ENCODE results near the gene ITPR3.

ITPR3 gene

GRCh38 chr6:33725891-33726673 lies 105.0 kb downstream of the ITPR3 start:
- H3K36me3 ChIP-seq (ENCODE audit: insufficient read depth, low read length): no peaks in the 10 kb centered on the region
- H3K4me2 ChIP-seq (ENCODE audit: low read length): no peak overlapping the region
- TF ChIP-seq EZH2 (IDR thresholded peaks at IDR 0.05; ENCODE audit: borderline replicate concordance, low read length) (no peak), CTCF (IDR thresholded peaks at IDR 0.05; ENCODE audit: low read length) (no peak)
- no peak overlapping the region for H3K4me3 ChIP-seq (ENCODE audit: low read depth, low read length, poor library complexity, severe bottlenecking)
- H3K79me2 ChIP-seq (ENCODE audit: insufficient read depth, low read length): no peaks in the 10 kb centered on the region
- peaks cover 4% of the 10 kb centered on the region; the same call in 1 of the 2 replicates for H3K27me3 ChIP-seq (ENCODE audit: insufficient read depth, low read length)
- no peaks in the 10 kb centered on the region for H3K9me2 ChIP-seq (ENCODE audit: low read depth, low read length)
- no peak overlapping the region for H3K9ac ChIP-seq (ENCODE audit: low read length)
- no peaks in the 10 kb centered on the region for H3K9me3 ChIP-seq (ENCODE audit: low read length)
- H3K27ac ChIP-seq (ENCODE audit: low read depth, low read length, poor library complexity, severe bottlenecking): no peak overlapping the region
- no peak overlapping the region for H2AFZ ChIP-seq (ENCODE audit: low read length)
- H4K20me1 ChIP-seq (ENCODE audit: insufficient read depth, low read length): no peaks in the 10 kb centered on the region
- no peaks in the 10 kb centered on the region for H3K4me1 ChIP-seq (ENCODE audit: insufficient read depth, low read length, severe bottlenecking)
- H3F3A ChIP-seq (ENCODE audit: insufficient read depth, low read length): no peaks in the 10 kb centered on the region

DNA sequence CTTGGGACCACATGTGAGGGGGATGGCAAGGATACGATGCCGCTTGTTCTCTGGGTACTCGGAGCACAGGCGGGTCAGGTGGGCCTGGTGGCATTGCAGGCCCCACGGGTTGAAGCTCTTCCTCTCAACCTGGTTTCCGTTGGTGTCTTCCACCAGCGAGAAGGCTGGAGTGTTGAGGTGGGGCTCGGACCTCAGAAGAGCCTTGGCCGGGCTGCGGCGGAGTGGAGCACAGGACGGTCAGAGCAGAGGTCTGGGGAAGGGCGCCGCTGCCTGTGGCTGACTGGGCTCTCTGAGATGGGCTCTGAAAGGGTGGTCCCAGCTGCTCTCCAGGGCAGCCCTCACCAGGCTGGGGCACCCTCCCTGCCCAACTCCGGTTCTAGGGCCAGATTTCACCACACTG lies 105.6 kb downstream of the ITPR3 start:
- no peaks in the 10 kb centered on the region for H3K36me3 ChIP-seq (ENCODE audit: insufficient read depth, low read length)
- H3K79me2 ChIP-seq (ENCODE audit: insufficient read depth, low read length): no peaks in the 10 kb centered on the region
- H3K4me2 ChIP-seq (ENCODE audit: low read length): no peak overlapping the region
- no peaks in the 10 kb centered on the region for H3K9me3 ChIP-seq (ENCODE audit: low read length)
- no peak overlapping the region for H3K4me3 ChIP-seq (ENCODE audit: low read depth, low read length, poor library complexity, severe bottlenecking)
- no peak overlapping the region for H3K9ac ChIP-seq (ENCODE audit: low read length)
- H3K9me2 ChIP-seq (ENCODE audit: low read depth, low read length): no peaks in the 10 kb centered on the region
- H3K27ac ChIP-seq (ENCODE audit: low read depth, low read length, poor library complexity, severe bottlenecking): no peak overlapping the region
- H4K20me1 ChIP-seq (ENCODE audit: insufficient read depth, low read length): no peaks in the 10 kb centered on the region
- H3K4me1 ChIP-seq (ENCODE audit: insufficient read depth, low read length, severe bottlenecking): no peaks in the 10 kb centered on the region
- no peak overlapping the region for H2AFZ ChIP-seq (ENCODE audit: low read length)
- H3K27me3 ChIP-seq (ENCODE audit: insufficient read depth, low read length): peaks cover 4% of the 10 kb centered on the region; the same call in 1 of the 2 replicates
- no peaks in the 10 kb centered on the region for H3F3A ChIP-seq (ENCODE audit: insufficient read depth, low read length)
- no peak for TF ChIP-seq CTCF (IDR thresholded peaks at IDR 0.05; ENCODE audit: low read length)

DNA sequence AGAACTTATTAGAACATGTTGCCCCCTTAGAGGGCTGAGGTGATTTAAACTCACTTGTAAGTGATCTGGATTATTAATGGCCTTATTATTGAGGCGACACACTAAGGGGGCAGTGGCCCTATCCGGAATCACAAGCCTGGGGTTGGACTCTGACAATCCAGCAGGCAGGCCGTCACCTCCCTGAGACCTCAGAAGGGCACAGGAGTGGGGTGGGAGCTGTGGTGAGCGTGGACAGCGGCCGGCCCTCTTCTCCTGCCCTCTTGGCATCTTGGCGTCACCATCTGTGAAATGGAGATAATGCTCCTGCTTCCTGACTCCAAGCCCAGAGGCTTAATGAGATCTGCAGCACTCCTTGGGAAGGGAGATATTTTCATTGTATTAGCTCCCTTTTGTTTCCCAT lies 106.0 kb downstream of the ITPR3 start:
- Histone ChIP-seq H2AFZ (ENCODE audit: low read length) (no peak overlapping the region), H3K9me3 (ENCODE audit: low read length) (no peaks in the 10 kb centered on the region), H3K27me3 (ENCODE audit: insufficient read depth, low read length) (peaks cover 7% of the 10 kb centered on the region; the same call in 1 of the 2 replicates), H3K9ac (ENCODE audit: low read length) (no peak overlapping the region), H4K20me1 (ENCODE audit: insufficient read depth, low read length) (no peaks in the 10 kb centered on the region), H3K27ac (ENCODE audit: low read depth, low read length, poor library complexity, severe bottlenecking) (no peak overlapping the region), H3K4me2 (ENCODE audit: low read length) (no peak overlapping the region), H3K4me1 (ENCODE audit: insufficient read depth, low read length, severe bottlenecking) (no peaks in the 10 kb centered on the region), H3K79me2 (ENCODE audit: insufficient read depth, low read length) (no peaks in the 10 kb centered on the region), H3K9me2 (ENCODE audit: low read depth, low read length) (no peaks in the 10 kb centered on the region), H3K4me3 (ENCODE audit: low read depth, low read length, poor library complexity, severe bottlenecking) (no peak overlapping the region), H3K36me3 (ENCODE audit: insufficient read depth, low read length) (no peaks in the 10 kb centered on the region), H3F3A (ENCODE audit: insufficient read depth, low read length) (no peaks in the 10 kb centered on the region)
- TF ChIP-seq CTCF (IDR thresholded peaks at IDR 0.05; ENCODE audit: low read length) (no peak), EZH2 (IDR thresholded peaks at IDR 0.05; ENCODE audit: borderline replicate concordance, low read length) (no peak)
